ENCODE results near the gene LIMS2. TPM values are rescaled to one million over a fixed set of nuclear protein-coding genes. Genes with fewer than 3 reads are reported as not detected.

Gene LIMS2
- polyA plus RNA-seq, 2 of the 4 experiments (the other 2 are of a cell fraction) = 1.2 to 6.1 TPM

DNA sequence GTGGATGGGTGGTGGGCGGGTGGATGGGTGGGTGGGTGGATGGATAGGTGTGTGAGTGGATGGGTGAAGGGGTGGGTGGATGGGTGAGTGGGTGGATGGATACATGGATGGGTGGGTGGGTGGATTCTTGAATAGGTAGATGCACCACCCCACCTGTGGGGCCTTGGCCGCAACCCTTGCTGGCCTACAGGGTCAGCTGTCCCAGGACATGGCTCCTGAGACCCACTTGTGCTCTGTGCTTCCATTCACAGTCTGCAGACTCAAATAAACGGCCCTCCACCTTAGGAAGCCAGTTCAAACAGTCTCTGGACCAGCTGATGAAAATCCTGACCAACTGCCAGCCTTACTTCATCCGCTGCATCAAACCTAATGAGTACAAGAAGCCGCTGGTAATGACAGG is 85.5 kb downstream of the LIMS2 start:
- H3K4me2 ChIP-seq = no peak overlapping the region
- TF ChIP-seq SREBF2 (IDR thresholded peaks at IDR 0.05) (no peak), HEYL (CRISPR knock-in tag; IDR thresholded peaks at IDR 0.05) (no peak), POLR2AphosphoS2 (conservative IDR thresholded peaks at IDR 0.05; ENCODE audit: low read length) (no peak), MAZ (IDR thresholded peaks at IDR 0.05; ENCODE audit: borderline replicate concordance, low read depth, low read length) (no peak), FOXS1 (CRISPR knock-in tag; IDR thresholded peaks at IDR 0.05) (no peak), ZNF302 (CRISPR knock-in tag; IDR thresholded peaks at IDR 0.05) (no peak), HOXB13 (CRISPR knock-in tag; IDR thresholded peaks at IDR 0.05; ENCODE audit: low read depth) (no peak), FOSB (CRISPR knock-in tag; IDR thresholded peaks at IDR 0.05) (no peak)
- TF ChIP-seq, protein P1, sequence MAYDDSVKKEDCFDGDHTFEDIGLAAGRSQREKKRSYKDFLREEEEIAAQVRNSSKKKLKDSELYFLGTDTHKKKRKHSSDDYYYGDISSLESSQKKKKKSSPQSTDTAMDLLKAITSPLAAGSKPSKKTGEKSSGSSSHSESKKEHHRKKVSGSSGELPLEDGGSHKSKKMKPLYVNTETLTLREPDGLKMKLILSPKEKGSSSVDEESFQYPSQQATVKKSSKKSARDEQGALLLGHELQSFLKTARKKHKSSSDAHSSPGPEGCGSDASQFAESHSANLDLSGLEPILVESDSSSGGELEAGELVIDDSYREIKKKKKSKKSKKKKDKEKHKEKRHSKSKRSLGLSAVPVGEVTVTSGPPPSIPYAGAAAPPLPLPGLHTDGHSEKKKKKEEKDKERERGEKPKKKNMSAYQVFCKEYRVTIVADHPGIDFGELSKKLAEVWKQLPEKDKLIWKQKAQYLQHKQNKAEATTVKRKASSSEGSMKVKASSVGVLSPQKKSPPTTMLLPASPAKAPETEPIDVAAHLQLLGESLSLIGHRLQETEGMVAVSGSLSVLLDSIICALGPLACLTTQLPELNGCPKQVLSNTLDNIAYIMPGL (CRISPR knock-in tag; IDR thresholded peaks at IDR 0.05; ENCODE audit: borderline replicate concordance) = no peak
- no peak for ATAC-seq
- H3K4me3 ChIP-seq = no peak overlapping the region
- DNase-seq (ENCODE audit: low read depth in 1 of 2, low spot score in 1 of 2) = no peak
- no peaks in the 10 kb centered on the region for H3K4me1 ChIP-seq
- ChIA-PET CTCF (interaction anchor here (1.0 to 2.8 kb wide), 2 partner anchors 22 to 60 kb away, joined by 3 to 37 read pairs; no protein-coding TSS in a partner anchor), POLR2A (no interaction called here)
- H3K9me3 ChIP-seq = no peaks in the 10 kb centered on the region
- FAIRE-seq = no peak
- no peak overlapping the region for H3K27ac ChIP-seq
- WGBS (ENCODE audit: missing lambda C conversion rate) = 70% methylated on average over 4 of the region's 5 CpGs

DNA sequence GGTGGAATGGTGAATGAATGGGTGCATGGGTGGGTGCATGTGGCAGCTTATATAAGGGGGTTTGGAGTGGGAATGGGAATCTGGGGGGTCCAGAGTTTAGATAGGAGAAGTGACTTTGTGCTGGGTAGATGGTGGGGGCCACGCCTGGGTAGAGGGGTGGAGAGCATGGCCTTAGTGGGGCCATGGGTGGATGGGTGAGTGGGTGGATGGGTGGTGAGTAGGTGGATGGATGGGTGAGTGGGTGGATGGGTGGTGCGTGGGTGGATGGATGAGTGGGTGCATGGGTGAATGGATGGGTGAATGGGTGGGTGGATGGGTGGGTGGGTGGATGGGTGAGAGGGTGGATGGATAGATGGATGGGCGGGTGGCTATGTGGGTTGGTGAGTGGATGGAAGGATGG is 86.0 kb downstream of the LIMS2 start:
- ChIA-PET CTCF (interaction anchor here (1.0 kb wide), 1 partner anchor 23 kb away, joined by 3 read pairs; no protein-coding TSS in a partner anchor), POLR2A (no interaction called here)
- TF ChIP-seq, protein P2, sequence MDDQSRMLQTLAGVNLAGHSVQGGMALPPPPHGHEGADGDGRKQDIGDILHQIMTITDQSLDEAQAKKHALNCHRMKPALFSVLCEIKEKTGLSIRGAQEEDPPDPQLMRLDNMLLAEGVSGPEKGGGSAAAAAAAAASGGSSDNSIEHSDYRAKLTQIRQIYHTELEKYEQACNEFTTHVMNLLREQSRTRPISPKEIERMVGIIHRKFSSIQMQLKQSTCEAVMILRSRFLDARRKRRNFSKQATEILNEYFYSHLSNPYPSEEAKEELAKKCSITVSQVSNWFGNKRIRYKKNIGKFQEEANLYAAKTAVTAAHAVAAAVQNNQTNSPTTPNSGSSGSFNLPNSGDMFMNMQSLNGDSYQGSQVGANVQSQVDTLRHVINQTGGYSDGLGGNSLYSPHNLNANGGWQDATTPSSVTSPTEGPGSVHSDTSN (IDR thresholded peaks at IDR 0.05) = no peak
- TF ChIP-seq, protein P3, sequence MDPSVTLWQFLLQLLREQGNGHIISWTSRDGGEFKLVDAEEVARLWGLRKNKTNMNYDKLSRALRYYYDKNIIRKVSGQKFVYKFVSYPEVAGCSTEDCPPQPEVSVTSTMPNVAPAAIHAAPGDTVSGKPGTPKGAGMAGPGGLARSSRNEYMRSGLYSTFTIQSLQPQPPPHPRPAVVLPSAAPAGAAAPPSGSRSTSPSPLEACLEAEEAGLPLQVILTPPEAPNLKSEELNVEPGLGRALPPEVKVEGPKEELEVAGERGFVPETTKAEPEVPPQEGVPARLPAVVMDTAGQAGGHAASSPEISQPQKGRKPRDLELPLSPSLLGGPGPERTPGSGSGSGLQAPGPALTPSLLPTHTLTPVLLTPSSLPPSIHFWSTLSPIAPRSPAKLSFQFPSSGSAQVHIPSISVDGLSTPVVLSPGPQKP (IDR thresholded peaks at IDR 0.05; ENCODE audit: low read depth, low read length) = no peak
- TF ChIP-seq TP53 (CRISPR knock-in tag; IDR thresholded peaks at IDR 0.05) (no peak), CBX8 (IDR thresholded peaks at IDR 0.05) (no peak)
- TF ChIP-seq, protein P1 (CRISPR knock-in tag; IDR thresholded peaks at IDR 0.05; ENCODE audit: borderline replicate concordance) = no peak
- WGBS (ENCODE audit: missing lambda C conversion rate) = 31% methylated on average over 2 of the region's 3 CpGs
- DNase-seq (ENCODE audit: low read depth in 1 of 2, low spot score in 1 of 2) (no peak), ATAC-seq (no peak), FAIRE-seq (no peak)
- no peaks in the 10 kb centered on the region for H3K4me1 ChIP-seq
- H3K9me3 ChIP-seq = no peaks in the 10 kb centered on the region
- no peak overlapping the region for H3K4me3 ChIP-seq
- no peak overlapping the region for H3K4me2 ChIP-seq
- H3K27ac ChIP-seq = no peak overlapping the region

Other genes starting within 250 kb of the LIMS2 start
- 57.2 and 69.1 TPM in 2 replicates for gene IWS1, start 149.0 kb downstream of the LIMS2 start, polyA plus RNA-seq (2011; rRNA removed)
- gene IWS1, start 149.0 kb downstream of the LIMS2 start, polyA plus RNA-seq (2017; fragmentation: RNase III; extraction: RNeasy Plus Mini Kit Qiagen cat#74134 plus additional on column Dnase treatment) = 56.6 to 64.3 TPM (median 58.2 TPM) in 3 replicates
- gene MYO7B, start 139.8 kb downstream of the LIMS2 start, polyA plus RNA-seq (2011; rRNA removed) = 0.09 and 0.15 TPM in 2 replicates
- 0.04 to 0.08 TPM (median 0.08 TPM) in 3 replicates for gene MYO7B, start 139.8 kb downstream of the LIMS2 start, polyA plus RNA-seq (2017; fragmentation: RNase III; extraction: RNeasy Plus Mini Kit Qiagen cat#74134 plus additional on column Dnase treatment)
- not detected in 2 replicates for gene GPR17, start 29.4 kb downstream of the LIMS2 start, polyA plus RNA-seq (2011; rRNA removed)
- gene GPR17, start 29.4 kb downstream of the LIMS2 start, polyA plus RNA-seq (2017; fragmentation: RNase III; extraction: RNeasy Plus Mini Kit Qiagen cat#74134 plus additional on column Dnase treatment) = not detected in 3 replicates
- gene SFT2D3, start 26.0 kb upstream of the LIMS2 start, polyA plus RNA-seq (2011; rRNA removed) = 9.4 and 10.4 TPM in 2 replicates
- gene SFT2D3, start 26.0 kb upstream of the LIMS2 start, polyA plus RNA-seq (2017; fragmentation: RNase III; extraction: RNeasy Plus Mini Kit Qiagen cat#74134 plus additional on column Dnase treatment) = 4.2 to 4.9 TPM (median 4.5 TPM) in 3 replicates
- gene WDR33, start 135.6 kb upstream of the LIMS2 start, polyA plus RNA-seq (2011; rRNA removed) = 52.1 and 67.1 TPM in 2 replicates
- 21.1 to 21.3 TPM (median 21.3 TPM) in 3 replicates for gene WDR33, start 135.6 kb upstream of the LIMS2 start, polyA plus RNA-seq (2017; fragmentation: RNase III; extraction: RNeasy Plus Mini Kit Qiagen cat#74134 plus additional on column Dnase treatment)
- gene POLR2D, start 182.6 kb upstream of the LIMS2 start, polyA plus RNA-seq (2011; rRNA removed) = 27.0 and 33.9 TPM in 2 replicates
- 33.8 to 39.5 TPM (median 35.7 TPM) in 3 replicates for gene POLR2D, start 182.6 kb upstream of the LIMS2 start, polyA plus RNA-seq (2017; fragmentation: RNase III; extraction: RNeasy Plus Mini Kit Qiagen cat#74134 plus additional on column Dnase treatment)
- gene AMMECR1L, start 210.4 kb upstream of the LIMS2 start, polyA plus RNA-seq (2011; rRNA removed) = 23.0 and 23.6 TPM in 2 replicates
- 15.5 to 15.9 TPM (median 15.6 TPM) in 3 replicates for gene AMMECR1L, start 210.4 kb upstream of the LIMS2 start, polyA plus RNA-seq (2017; fragmentation: RNase III; extraction: RNeasy Plus Mini Kit Qiagen cat#74134 plus additional on column Dnase treatment)